Nephron progenitor cell (in vitro differentiated cells): ENCODE results near the gene RBPJ.

ENCODE experiments used
- DNase-seq: peaks from one replicate; pipeline ENCODE4 v3.0.0; 2021
- H3K27ac Mint-ChIP-seq: 2 replicates; pipeline ENCODE4 v1.8.0; 2021; ENCODE audit warnings: mild to moderate bottlenecking, moderate library complexity, mixed read lengths
- H3K27me3 Mint-ChIP-seq: 2 replicates; pipeline ENCODE4 v1.8.0; 2021; ENCODE audit warnings: mild to moderate bottlenecking, low read depth, mixed read lengths; ENCODE audit not compliant: poor library complexity
- H3K36me3 Mint-ChIP-seq: 2 replicates; pipeline ENCODE4 v1.8.0; 2021; ENCODE audit warnings: low read depth, mixed read lengths
- H3K4me1 Mint-ChIP-seq: 2 replicates; pipeline ENCODE4 v1.8.0; 2021; ENCODE audit warnings: mixed read lengths
- H3K4me3 Mint-ChIP-seq: 2 replicates; pipeline ENCODE4 v1.8.0; 2021; ENCODE audit warnings: mild to moderate bottlenecking, moderate library complexity, mixed read lengths
- H3K9me3 Mint-ChIP-seq: 2 replicates; pipeline ENCODE4 v1.8.0; 2021; ENCODE audit warnings: mild to moderate bottlenecking, moderate library complexity, mixed read lengths
- CTCF ChIP-seq: fragments of 200-600 bp; sonication (generic); IDR thresholded peaks from 2 replicates; pipeline ENCODE4 v1.5.0; 2021; ENCODE audit warnings: antibody characterized with exemption

The RBPJ gene

GRCh38 chr4:26433556-26433955 is 112.7 kb downstream of the RBPJ start:
- Mint-ChIP-seq H3K4me3 (no peak overlapping the region), H3K27me3 (no peaks in the 10 kb centered on the region), H3K9me3 (no peaks in the 10 kb centered on the region), H3K4me1 (no peaks in the 10 kb centered on the region), H3K27ac (no peak overlapping the region), H3K36me3 (peaks cover 60% of the 10 kb centered on the region)
- no peak for DNase-seq
- no peak for TF ChIP-seq CTCF

- Mint-ChIP-seq H3K27me3 (no peaks in the 10 kb centered on the region), H3K27ac (no peak overlapping the region), H3K4me3 (no peak overlapping the region), H3K9me3 (no peaks in the 10 kb centered on the region), H3K4me1 (no peaks in the 10 kb centered on the region), H3K36me3 (peaks cover 60% of the 10 kb centered on the region)
- no peak for DNase-seq
- no peak for TF ChIP-seq CTCF
These were observed 113.3 kb downstream of the RBPJ start for GRCh38 chr4:26434030-26434639.

DNA sequence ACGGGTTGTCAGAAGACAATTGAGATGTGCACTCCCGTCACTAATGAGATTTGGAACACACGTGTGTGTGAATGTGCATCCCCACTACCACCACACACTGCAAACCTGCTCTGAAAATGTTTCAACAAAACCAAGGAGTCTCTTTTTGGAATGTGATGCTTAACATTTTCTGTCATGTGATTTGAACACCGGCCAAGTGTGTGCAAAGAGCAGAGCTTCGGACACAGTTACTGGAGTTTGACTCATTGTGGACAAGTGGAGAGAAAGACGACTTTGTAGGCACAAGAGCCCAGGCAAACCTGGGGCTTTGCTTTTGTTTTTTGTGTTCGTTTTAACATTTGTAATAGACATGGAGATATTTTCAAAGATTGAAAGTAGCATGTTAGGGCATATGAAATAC is 120.3 kb downstream of the RBPJ start:
- no peak for TF ChIP-seq CTCF
- Mint-ChIP-seq H3K27ac (no peak overlapping the region), H3K4me3 (no peak overlapping the region), H3K36me3 (peaks cover 66% of the 10 kb centered on the region), H3K4me1 (no peaks in the 10 kb centered on the region), H3K27me3 (no peaks in the 10 kb centered on the region), H3K9me3 (peaks cover 27% of the 10 kb centered on the region)
- DNase-seq, result no peak

DNA sequence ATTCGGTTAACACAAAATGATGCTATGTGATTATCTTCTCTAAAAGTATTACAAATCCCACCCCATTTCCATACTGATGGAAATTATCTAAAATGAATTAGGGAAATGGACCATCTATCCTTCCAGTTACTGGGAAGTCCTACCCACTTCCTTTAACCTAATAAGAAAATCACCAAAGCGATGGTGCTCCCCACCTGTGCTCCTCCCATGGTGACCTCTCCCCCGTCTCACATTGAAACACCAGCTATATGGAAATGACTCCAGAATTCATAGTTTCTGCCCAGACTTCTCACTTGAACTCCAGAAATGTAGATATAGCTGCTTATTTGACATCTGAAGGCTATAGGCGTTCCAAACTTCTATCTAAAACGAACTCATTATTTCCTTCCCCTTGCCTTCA is 121.0 kb downstream of the RBPJ start:
- H3K4me3 Mint-ChIP-seq, result no peak overlapping the region

GRCh38 chr4:26447378-26447777 is 126.6 kb downstream of the RBPJ start:
- TF ChIP-seq CTCF, result no peak
- H3K9me3 Mint-ChIP-seq, result peaks cover 50% of the 10 kb centered on the region
- peaks cover 36% of the 10 kb centered on the region for H3K36me3 Mint-ChIP-seq
- H3K27ac Mint-ChIP-seq, result no peak overlapping the region
- no peak for DNase-seq
- no peak overlapping the region for H3K4me3 Mint-ChIP-seq
- no peaks in the 10 kb centered on the region for H3K27me3 Mint-ChIP-seq
- H3K4me1 Mint-ChIP-seq, result peaks cover 18% of the 10 kb centered on the region

More for the DNA sequence above, 121.0 kb downstream of the RBPJ start:
- TF ChIP-seq CTCF, result no peak
- Mint-ChIP-seq H3K4me1 (no peaks in the 10 kb centered on the region), H3K36me3 (peaks cover 64% of the 10 kb centered on the region), H3K9me3 (peaks cover 34% of the 10 kb centered on the region), H3K27me3 (no peaks in the 10 kb centered on the region), H3K27ac (no peak overlapping the region)
- no peak for DNase-seq

- Mint-ChIP-seq H3K36me3 (peaks cover 9% of the 10 kb centered on the region), H3K4me1 (peaks cover 27% of the 10 kb centered on the region), H3K27ac (no peak overlapping the region), H3K4me3 (no peak overlapping the region), H3K9me3 (peaks cover 44% of the 10 kb centered on the region), H3K27me3 (no peaks in the 10 kb centered on the region)
- TF ChIP-seq CTCF, result no peak
- DNase-seq, result no peak
These were observed 129.6 kb downstream of the RBPJ start for GRCh38 chr4:26450418-26450817.
